HCT116 (cell line): ENCODE measurements around the gene AUP1. TPM values are rescaled to one million over a fixed set of nuclear protein-coding genes. Genes with fewer than 3 reads are reported as not detected.

Experiments used
- ATAC-seq: fragments of 200-7000 bp; cut with Tn5 transposase; 2 replicates; pipeline ENCODE4 v1.9.1; 2020; ENCODE audit warnings: mild to moderate bottlenecking, moderate library complexity
- BruUV-seq: library from RNA; stranded (reverse); fragments of 400-500 nt; replicated peaks from 2 replicates; lab custom pipeline; 2021; lab: Mats Ljungman, UMichigan
- CTCF ChIA-PET: fragments of 300-600 bp; sonication (Branson Sonifier 250); formaldehyde crosslinking; loops from one replicate; lab custom pipeline; 2021; ENCODE audit warnings: antibody characterized with exemption; lab: Charles Lee
- POLR2A ChIA-PET: fragments of 300-600, 350-600 bp; sonication (Branson Sonifier 250); formaldehyde crosslinking; loops from one replicate; lab custom pipeline; 2021; ENCODE audit warnings: antibody characterized with exemption; lab: Charles Lee
- RAD21 ChIA-PET, 2 experiments: fragments of 300-600 bp; sonication (Branson Sonifier 250); formaldehyde crosslinking; loops; one replicate each; lab custom pipeline; 2023; ENCODE audit warnings: low total read pairs in 2 of 2; ENCODE audit not compliant: uncharacterized antibody in 2 of 2, unreplicated experiment in 2 of 2, low non-redundant PET in 1 of 2; lab: Charles Lee
- DNase-seq: peaks from one replicate; pipeline ENCODE4 v3.0.0-alpha.2; 2010; ENCODE audit warnings: low read depth, low spot score
- H2AFZ ChIP-seq: fragments of 200-600 bp; shearing (Covaris generic), sonication (generic); 2 replicates; pipeline ENCODE4 v1.6.1; 2017; ENCODE audit warnings: low read depth, mixed run types, mixed read lengths, antibody characterized with exemption, low read length; ENCODE audit not compliant: poor library complexity, severe bottlenecking
- H3K27ac ChIP-seq: 2 replicates; pipeline ENCODE4 v1.5.1; 2012; ENCODE audit warnings: low read depth, low read length
- H3K27me3 ChIP-seq: fragments of 200-600 bp; sonication (generic); 2 replicates; pipeline ENCODE4 v1.6.1; 2016; ENCODE audit warnings: mixed run types, low read length, mixed read lengths; ENCODE audit not compliant: insufficient read depth
- H3K36me3 ChIP-seq, 2 experiments: fragments of 200-500 bp in 1 of 2; fragments of 200-600 bp in 1 of 2; sonication (Bioruptor generic) in 1 of 2; sonication (generic) in 1 of 2; 2 replicates each; pipeline versions ENCODE4 v1.5.1 to v1.6.1; 2014 to 2016; ENCODE audit warnings: low read length in 2 of 2, inconsistent platforms in 1 of 2, mixed read lengths in 1 of 2, mixed run types in 1 of 2; ENCODE audit not compliant: insufficient read depth in 2 of 2, control insufficient read depth in 1 of 2
- H3K4me1 ChIP-seq, 2 experiments: fragments of 200-600 bp in 1 of 2; sonication (generic) in 1 of 2; 2 replicates each; pipeline versions ENCODE4 v1.5.1 to v1.6.1; 2012 to 2017; ENCODE audit warnings: low read length in 2 of 2, inconsistent platforms in 1 of 2, mild to moderate bottlenecking in 1 of 2, mixed read lengths in 1 of 2, mixed run types in 1 of 2, moderate library complexity in 1 of 2; ENCODE audit not compliant: insufficient read depth in 2 of 2, control insufficient read depth in 1 of 2
- H3K4me2 ChIP-seq: fragments of 200-600 bp; sonication (generic); 2 replicates; pipeline ENCODE4 v1.6.1; 2017; ENCODE audit warnings: mixed run types, low read length, mixed read lengths
- H3K4me3 ChIP-seq, 2 experiments: fragments of 200-600 bp in 1 of 2; sonication (generic) in 1 of 2; replicated peaks in 1 of 2; 2 replicates each; pipeline ENCODE4 v1.5.1; 2011 to 2016; ENCODE audit warnings: low read length in 2 of 2, control low read depth in 1 of 2, low read depth in 1 of 2, mild to moderate bottlenecking in 1 of 2, mixed read lengths in 1 of 2, mixed run types in 1 of 2
- H3K79me2 ChIP-seq: fragments of 200-600 bp; sonication (generic); 2 replicates; pipeline ENCODE4 v1.6.1; 2017; ENCODE audit warnings: mild to moderate bottlenecking, mixed run types, low read length, moderate library complexity, mixed read lengths; ENCODE audit not compliant: insufficient read depth
- H3K9ac ChIP-seq: fragments of 200-600 bp; sonication (generic); 2 replicates; pipeline ENCODE4 v1.6.1; 2016; ENCODE audit warnings: low read length, mixed read lengths
- H3K9me2 ChIP-seq: fragments of 200-600 bp; sonication (generic), shearing (Covaris generic); 2 replicates; pipeline ENCODE4 v1.6.1; 2017; ENCODE audit warnings: mixed run types, mild to moderate bottlenecking, moderate library complexity; ENCODE audit not compliant: insufficient read depth
- H3K9me3 ChIP-seq, 2 experiments: fragments of 200-500 bp in 1 of 2; fragments of 200-600 bp in 1 of 2; sonication (Bioruptor generic) in 1 of 2; sonication (generic) in 1 of 2; 2 replicates each; pipeline ENCODE4 v1.6.1; 2014 to 2017; ENCODE audit warnings: low read length in 2 of 2, mixed read lengths in 2 of 2, inconsistent platforms in 1 of 2, low read depth in 1 of 2, mild to moderate bottlenecking in 1 of 2, mixed run types in 1 of 2, moderate library complexity in 1 of 2; ENCODE audit not compliant: control insufficient read depth in 1 of 2, insufficient read depth in 1 of 2
- H4K20me1 ChIP-seq: fragments of 200-600 bp; sonication (generic), shearing (Covaris generic); 2 replicates; pipeline ENCODE4 v1.6.1; 2017; ENCODE audit warnings: mixed run types, mild to moderate bottlenecking, moderate library complexity; ENCODE audit not compliant: insufficient read depth
- ATF3 ChIP-seq: IDR thresholded peaks from 2 replicates; pipeline ENCODE4 v1.6.1; 2012
- CBX3 ChIP-seq: IDR thresholded peaks from 2 replicates; pipeline ENCODE4 v1.6.1; 2012; ENCODE audit warnings: low read depth
- CEBPB ChIP-seq: IDR thresholded peaks from 2 replicates; pipeline ENCODE4 v1.6.1; 2012; ENCODE audit warnings: low read depth
- EGR1 ChIP-seq: IDR thresholded peaks from 2 replicates; pipeline ENCODE4 v1.6.1; 2012; ENCODE audit warnings: low read depth
- ELF1 ChIP-seq: IDR thresholded peaks from 2 replicates; pipeline ENCODE4 v1.6.1; 2012; ENCODE audit warnings: low read depth, borderline replicate concordance
- EZH2 ChIP-seq: fragments of 200-600 bp; sonication (generic); IDR thresholded peaks from 2 replicates; pipeline ENCODE4 v1.6.1; 2017; ENCODE audit warnings: antibody characterized with exemption, mixed run types
- EZH2phosphoT487 ChIP-seq: fragments of 200-600 bp; IDR thresholded peaks from 2 replicates; pipeline ENCODE4 v1.6.1; 2018; ENCODE audit warnings: antibody characterized with exemption, borderline replicate concordance
- FOSL1 ChIP-seq: IDR thresholded peaks from 2 replicates; pipeline ENCODE4 v1.6.1; 2012; ENCODE audit warnings: low read depth
- MAX ChIP-seq: IDR thresholded peaks from 2 replicates; pipeline ENCODE4 v1.6.1; 2012
- POLR2A ChIP-seq: IDR thresholded peaks from 2 replicates; pipeline ENCODE4 v1.7.0; 2011; ENCODE audit warnings: borderline replicate concordance; ENCODE audit not compliant: insufficient read depth, insufficient read length; ENCODE audit errors: extremely low read depth
- RAD21 ChIP-seq: IDR thresholded peaks from 2 replicates; pipeline ENCODE4 v1.6.1; 2012; ENCODE audit warnings: low read depth, mild to moderate bottlenecking
- REST ChIP-seq: IDR thresholded peaks from 2 replicates; pipeline ENCODE4 v1.6.1; 2012; ENCODE audit warnings: low read depth
- SIN3A ChIP-seq: IDR thresholded peaks from 2 replicates; pipeline ENCODE4 v1.6.1; 2012; ENCODE audit warnings: low read depth
- SP1 ChIP-seq: IDR thresholded peaks from 2 replicates; pipeline ENCODE4 v1.6.1; 2012; ENCODE audit warnings: low read depth
- SRF ChIP-seq: IDR thresholded peaks from 2 replicates; pipeline ENCODE4 v1.6.1; 2012; ENCODE audit warnings: low read depth
- TCF7L2 ChIP-seq: IDR thresholded peaks from 2 replicates; pipeline ENCODE4 v1.7.0; 2011; ENCODE audit warnings: borderline replicate concordance, inconsistent platforms; ENCODE audit not compliant: insufficient read depth, insufficient read length; ENCODE audit errors: extremely low read depth
- YY1 ChIP-seq: IDR thresholded peaks from 2 replicates; pipeline ENCODE4 v1.6.1; 2011; ENCODE audit warnings: low read length, low read depth, moderate library complexity, mild to moderate bottlenecking; ENCODE audit not compliant: insufficient replicate concordance; ENCODE audit errors: extremely low read depth
- ZFX ChIP-seq: fragments of 450-650 bp; IDR thresholded peaks from 2 replicates; pipeline ENCODE4 v1.6.1; 2017
- ZNF274 ChIP-seq: fragments of 200-500 bp; sonication (Bioruptor generic); IDR thresholded peaks from 2 replicates; pipeline ENCODE4 v1.6.1; 2014; ENCODE audit warnings: mild to moderate bottlenecking, low read depth, low read length, inconsistent platforms
- intact Hi-C: fragments of 100-400 bp; cut with micrococcal nuclease; formaldehyde crosslinking; loops from 2 replicates; pipeline ENCODE4 v1.10.0; 2022
- total RNA-seq: library from RNA; stranded (reverse); gene quantifications from one replicate; pipeline ENCODE4 v1.2.1, GENCODE V29; 2021; ENCODE audit not compliant: unreplicated experiment

AUP1 gene
- total RNA-seq, 1 experiment from 2014 or later, result 116 TPM

GRCh38 chr2:74576863-74577229 lies 47.3 kb upstream of the AUP1 start:
- no peak overlapping the region for H3K27ac ChIP-seq
- no peaks in the 10 kb centered on the region for H4K20me1 ChIP-seq
- POLR2A ChIA-PET, result no interaction called here
- no peaks in the 10 kb centered on the region for H3K27me3 ChIP-seq
- H3K4me2 ChIP-seq, result no peak overlapping the region
- H3K9me2 ChIP-seq, result no peaks in the 10 kb centered on the region
- CTCF ChIA-PET, result no interaction called here
- RAD21 ChIA-PET, result interaction anchor here in 1 of 2 experiments (0.6 kb wide), 1 partner anchor 1056 kb away, joined by 3 read pairs; no protein-coding TSS in a partner anchor
- peaks cover 0 to 3% of the 10 kb centered on the region in 2 experiments; a peak in 1 of 4 replicates for H3K4me1 ChIP-seq
- no peaks in the 10 kb centered on the region for H3K79me2 ChIP-seq
- no TSS peak for BruUV-seq
- H3K4me3 ChIP-seq, result no peak overlapping the region
- H3K36me3 ChIP-seq, result peaks cover 0 to 2% of the 10 kb centered on the region in 2 experiments; a peak in 1 of 4 replicates
- intact Hi-C loops, result no loop called here
- no peak overlapping the region for H2AFZ ChIP-seq
- TF ChIP-seq EZH2, result no peak
- no peak for DNase-seq
- ATAC-seq, result no peak
- no peaks in the 10 kb centered on the region for H3K9me3 ChIP-seq
- H3K9ac ChIP-seq, result no peak overlapping the region

DNA sequence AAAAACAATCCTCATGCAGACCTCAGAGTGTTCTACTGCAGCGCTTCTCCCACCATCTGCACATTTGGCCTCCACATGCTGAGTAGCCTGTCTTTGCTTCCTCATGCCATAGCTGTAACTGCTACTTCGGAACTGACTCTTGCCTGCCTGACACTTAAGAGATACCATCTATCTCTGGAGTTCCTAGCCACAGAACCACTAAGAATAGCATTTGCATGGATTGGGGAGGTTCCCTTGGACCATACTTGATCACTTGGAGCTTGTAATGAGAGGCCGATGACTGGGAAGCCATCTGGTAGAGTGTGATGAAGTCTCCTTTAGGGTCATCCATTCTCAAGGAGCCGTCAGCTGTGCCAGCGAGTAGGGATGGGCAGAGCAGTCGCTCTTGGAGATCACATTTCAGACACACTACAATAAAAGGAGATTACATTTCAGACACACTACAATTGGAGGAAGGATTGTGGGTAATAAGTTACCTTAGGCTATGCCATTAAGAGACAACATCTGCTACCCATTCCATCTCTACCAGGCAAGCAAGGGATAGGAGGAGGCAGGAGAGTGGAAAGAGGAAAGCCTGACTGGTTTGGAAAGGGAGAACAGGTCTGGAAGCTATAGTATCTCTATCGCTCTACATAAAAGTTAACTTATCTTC lies 46.8 kb upstream of the AUP1 start:
- Histone ChIP-seq H3K27ac (no peak overlapping the region), H3K4me1 (peaks cover 0 to 3% of the 10 kb centered on the region in 2 experiments; a peak in 1 of 4 replicates), H2AFZ (no peak overlapping the region), H4K20me1 (no peaks in the 10 kb centered on the region), H3K9me2 (no peaks in the 10 kb centered on the region), H3K27me3 (no peaks in the 10 kb centered on the region), H3K4me3 (no peak overlapping the region), H3K4me2 (no peak overlapping the region), H3K9ac (no peak overlapping the region), H3K9me3 (no peaks in the 10 kb centered on the region), H3K79me2 (no peaks in the 10 kb centered on the region), H3K36me3 (peaks cover 0 to 2% of the 10 kb centered on the region in 2 experiments; a peak in 1 of 4 replicates)
- ChIA-PET CTCF (no interaction called here), RAD21 (interaction anchor here in 1 of 2 experiments (0.6 kb wide), 1 partner anchor 1057 kb away, joined by 3 read pairs; no protein-coding TSS in a partner anchor), POLR2A (no interaction called here)
- intact Hi-C loops, result no loop called here
- no TSS peak for BruUV-seq
- TF ChIP-seq SIN3A (no peak), ATF3 (no peak), RAD21 (no peak), SRF (no peak), EGR1 (no peak), MAX (no peak), TCF7L2 (no peak), CBX3 (no peak), SP1 (no peak), POLR2A (no peak), REST (no peak), YY1 (no peak), ZNF274 (no peak), FOSL1 (no peak), EZH2phosphoT487 (no peak), ZFX (no peak), CEBPB (no peak), ELF1 (no peak)
- no peak for ATAC-seq
- no peak for DNase-seq
